HepG2 (cell line): ENCODE results near the gene EPB41. TPM values are rescaled to one million over a fixed set of nuclear protein-coding genes. Genes with fewer than 3 reads are reported as not detected.

Source experiments
- ATAC-seq: fragments of 200-7000 bp; cut with Tn5 transposase; 3 replicates; pipeline ENCODE4 v1.9.1; 2020; ENCODE audit warnings: mild to moderate bottlenecking, moderate library complexity
- BruUV-seq: library from RNA; stranded (reverse); fragments of 400-500 nt; replicated peaks from 2 replicates; lab custom pipeline; 2021; lab: Mats Ljungman, UMichigan
- CTCF ChIA-PET: fragments of 300-600 bp; formaldehyde crosslinking; extraction: SDS; loops from one replicate; lab custom pipeline; 2021; ENCODE audit warnings: low total read pairs, inconsistent platforms, low intra/inter-chr PET ratio; lab: Yijun Ruan, JAX
- POLR2A ChIA-PET: fragments of 350-600 bp; sonication (Branson Sonifier 250); formaldehyde crosslinking; loops from one replicate; lab custom pipeline; 2020; ENCODE audit warnings: antibody characterized with exemption, inconsistent platforms; lab: Yijun Ruan, JAX
- DNase-seq: peaks from one replicate; pipeline ENCODE4 v3.0.0-alpha.2; 2015; ENCODE audit warnings: low spot score
- FAIRE-seq: peaks from 3 replicates; lab custom pipeline; 2011; peaks lifted over from hg19 to GRCh38; lab: Jason Lieb, UNC
- H2AFZ ChIP-seq: one replicate; pipeline ENCODE4 v1.6.1; 2011; ENCODE audit warnings: low read length, inconsistent platforms
- H3K27ac ChIP-seq: fragments of 300-600 bp; 3 replicates; pipeline ENCODE4 v1.8.0; 2011; ENCODE audit warnings: mixed run types, mild to moderate bottlenecking, mixed read lengths, low read length, inconsistent platforms; ENCODE audit not compliant: insufficient read depth; ENCODE audit errors: extremely low read length
- H3K27me3 ChIP-seq, 2 experiments: fragments of 200-600 bp in 1 of 2; 2 replicates in 1 of 2; 3 replicates in 1 of 2; pipeline versions ENCODE4 v1.6.0 to v1.8.0; 2011; ENCODE audit warnings: low read length in 2 of 2, mild to moderate bottlenecking in 2 of 2, moderate library complexity in 2 of 2, inconsistent platforms in 1 of 2; ENCODE audit not compliant: insufficient read depth in 2 of 2, control insufficient read depth in 1 of 2
- H3K36me3 ChIP-seq, 2 experiments: fragments of 200-600 bp in 1 of 2; replicated peaks in 1 of 2; 2 replicates in 1 of 2; 3 replicates in 1 of 2; pipeline versions ENCODE4 v1.5.1 to v1.8.0; 2011; ENCODE audit warnings: low read length in 2 of 2, inconsistent platforms in 1 of 2; ENCODE audit not compliant: insufficient read depth in 2 of 2, control insufficient read depth in 1 of 2
- H3K4me1 ChIP-seq: 2 replicates; pipeline ENCODE4 v1.5.1; 2012; ENCODE audit warnings: low read length, inconsistent platforms; ENCODE audit not compliant: insufficient read depth
- H3K4me2 ChIP-seq: 2 replicates; pipeline ENCODE4 v1.6.0; 2011; ENCODE audit warnings: low read depth, low read length, inconsistent platforms
- H3K4me3 ChIP-seq, 3 experiments: fragments of 200-600 bp in 1 of 3; sonication (generic), shearing (Covaris generic) in 1 of 3; replicated peaks in 1 of 3; 2 replicates each; pipeline ENCODE4 v1.5.1; 2011 to 2016; ENCODE audit warnings: low read length in 3 of 3, inconsistent platforms in 2 of 3, low read depth in 2 of 3, mild to moderate bottlenecking in 2 of 3, control low read depth in 1 of 3, mixed read lengths in 1 of 3; ENCODE audit not compliant: insufficient read depth in 1 of 3
- H3K79me2 ChIP-seq: one replicate; pipeline ENCODE4 v1.6.1; 2011; ENCODE audit warnings: low read length, inconsistent platforms; ENCODE audit not compliant: insufficient read depth
- H3K9ac ChIP-seq: 2 replicates; pipeline ENCODE4 v1.6.0; 2011; ENCODE audit warnings: mild to moderate bottlenecking, low read depth, low read length, inconsistent platforms; ENCODE audit not compliant: insufficient read depth
- H3K9me3 ChIP-seq: 2 replicates; pipeline ENCODE4 v1.5.1; 2012; ENCODE audit warnings: mild to moderate bottlenecking, low read length
- H4K20me1 ChIP-seq: 2 replicates; pipeline ENCODE4 v1.6.0; 2011; ENCODE audit warnings: inconsistent platforms, mild to moderate bottlenecking, low read length, moderate library complexity; ENCODE audit not compliant: insufficient read depth
- GTF3A ChIP-seq: sonication (generic); formaldehyde crosslinking; conservative IDR thresholded peaks from 2 replicates; pipeline ENCODE4 v1.4.0; 2020; ENCODE audit warnings: mild to moderate bottlenecking, missing genetic modification reagents
- HNRNPK ChIP-seq: fragments of 200-400 bp; formaldehyde crosslinking; IDR thresholded peaks from 2 replicates; pipeline ENCODE4 v1.6.1; 2018; ENCODE audit warnings: low read length, low read depth, moderate library complexity, mild to moderate bottlenecking; ENCODE audit not compliant: poor library complexity, severe bottlenecking
- MATR3 ChIP-seq: sonication (generic); formaldehyde crosslinking; IDR thresholded peaks from 2 replicates; pipeline ENCODE4 v1.4.0; 2020; ENCODE audit warnings: missing genetic modification reagents
- MTA1 ChIP-seq: sonication (generic); formaldehyde crosslinking; IDR thresholded peaks from 2 replicates; pipeline ENCODE4 v1.4.0; 2020; ENCODE audit warnings: missing genetic modification reagents, mild to moderate bottlenecking, borderline replicate concordance
- NFRKB ChIP-seq: fragments of 450-650 bp; IDR thresholded peaks from 2 replicates; pipeline ENCODE4 v1.6.1; 2017
- PRMT3 ChIP-seq: sonication (generic); formaldehyde crosslinking; IDR thresholded peaks from 2 replicates; pipeline ENCODE4 v1.8.1; 2022; ENCODE audit warnings: low read depth, mild to moderate bottlenecking, moderate library complexity, missing genetic modification reagents, borderline replicate concordance
- SP1 ChIP-seq, 2 experiments: fragments of 450-650 bp in 1 of 2; sonication (generic) in 1 of 2; formaldehyde crosslinking in 1 of 2; IDR thresholded peaks; 2 replicates each; pipeline versions ENCODE4 v1.4.0 to v1.6.1; 2016 to 2020; ENCODE audit warnings: missing genetic modification reagents in 1 of 2
- ZFP91 ChIP-seq: sonication (generic); formaldehyde crosslinking; IDR thresholded peaks from 2 replicates; pipeline ENCODE4 v1.9.0; 2022; ENCODE audit warnings: missing genetic modification reagents, mild to moderate bottlenecking, borderline replicate concordance
- ZNF180 ChIP-seq: sonication (generic); formaldehyde crosslinking; IDR thresholded peaks from 2 replicates; pipeline ENCODE4 v1.4.0; 2020; ENCODE audit warnings: low read depth, missing genetic modification reagents, borderline replicate concordance
- ZNF232 ChIP-seq: sonication (generic); formaldehyde crosslinking; IDR thresholded peaks from 2 replicates; pipeline ENCODE4 v1.4.0; 2020; ENCODE audit warnings: missing genetic modification reagents, borderline replicate concordance
- ZNF543 ChIP-seq: sonication (generic); formaldehyde crosslinking; IDR thresholded peaks from 2 replicates; pipeline ENCODE4 v1.4.0; 2020; ENCODE audit warnings: mild to moderate bottlenecking, missing genetic modification reagents
- ZNF687 ChIP-seq: sonication (generic); formaldehyde crosslinking; IDR thresholded peaks from 2 replicates; pipeline ENCODE4 v1.5.1; 2020; ENCODE audit warnings: mild to moderate bottlenecking, missing genetic modification reagents, moderate library complexity
- WGBS: methylation state at CpG from one replicate; pipeline ENCODE4 v1.1.6; 2017; ENCODE audit warnings: low lambda C conversion rate; 5-methylcytosine and 5-hydroxymethylcytosine counted together
- in situ Hi-C: cut with HindIII; loops from 2 replicates; pipeline ENCODE4 v1.10.0; 2017; ENCODE audit warnings: low pct_unique_long_range_greater_than_20kb; ENCODE audit not compliant: extremely low pct_ligation_motif_present
- intact Hi-C: fragments of 100-400 bp; cut with micrococcal nuclease; formaldehyde crosslinking; loops from one replicate; pipeline ENCODE4 v1.10.0; 2022; ENCODE audit not compliant: unreplicated experiment
- polyA plus RNA-seq, 8 experiments: library from polyadenylated mRNA; depleted of rRNA in 3 of 8; stranded (reverse) in 7 of 8; unstranded in 1 of 8; fragments of >200 nt; fragmentation: Illumina TruSeq in 4 of 8; extraction: Trizol in 4 of 8; gene quantifications; 2 replicates each; pipeline versions ENCODE4 v1.2.1 to v1.2.3, GENCODE V29; 2011 to 2016; ENCODE audit warnings: low read depth in 4 of 8, missing spikeins in 1 of 8, mixed read lengths in 1 of 8; ENCODE audit not compliant: insufficient read depth in 1 of 8
- total RNA-seq, 5 experiments: library from RNA; depleted of rRNA; stranded (reverse); fragments of >200 nt; fragmentation: Illumina TruSeq; extraction: Trizol; gene quantifications; 2 replicates each; pipeline ENCODE4 v1.2.3, GENCODE V29; 2016; ENCODE audit warnings: low read depth in 1 of 5

Gene EPB41
- total and polyA plus RNA-seq, 2 of the 13 experiments (the other 11 are each of a cell fraction or from before 2014, with no cell fraction given) = 34.5 to 46.7 TPM

- peaks cover 2 to 11% of the 10 kb centered on the region in 2 experiments; a peak in 2 of 5 replicates for H3K27me3 ChIP-seq
- H3K4me3 ChIP-seq = peak overlapping the region; percentile 76 to 89 (median 85); a peak in 5 of 6 replicates
- no peaks in the 10 kb centered on the region for H3K79me2 ChIP-seq
- DNase-seq = no peak
- H3K9me3 ChIP-seq = no peaks in the 10 kb centered on the region
- WGBS = 75% methylated on average over 13 of the region's 70 CpGs
- ChIA-PET CTCF (no interaction called here), POLR2A (interaction anchor here (1.0 to 2.5 kb wide), 5 partner anchors 17 to 63 kb away, joined by 3 to 24 read pairs (median 4); partner anchors contain the start of gene SRSF4)
- H4K20me1 ChIP-seq = no peaks in the 10 kb centered on the region
- H3K4me1 ChIP-seq = peaks cover 14% of the 10 kb centered on the region
- no peak for FAIRE-seq
- H3K9ac ChIP-seq = peak overlapping the region; percentile 43; the same call in 1 of the 2 replicates
- peak; percentile 2; the same call in 2 of the 3 replicates for ATAC-seq
- H3K36me3 ChIP-seq = peaks cover 0 to 1% of the 10 kb centered on the region in 2 experiments; a peak in 1 of 5 replicates
- no peak overlapping the region for H2AFZ ChIP-seq
- no TSS peak for BruUV-seq
- H3K27ac ChIP-seq = no peak overlapping the region
- peak overlapping the region; percentile 96 for H3K4me2 ChIP-seq
- in situ Hi-C loops = loop anchor here (10.0 kb wide), 1 partner anchor 238 kb away; no protein-coding TSS in a partner anchor
- intact Hi-C loops = loop anchor here (10.0 kb wide), 1 partner anchor 238 kb away; no protein-coding TSS in a partner anchor
- TF ChIP-seq MATR3 (CRISPR knock-in tag) = 0 out of 2 replicates have a peak, but pooled peaks have one; percentile 36
- no peak for TF ChIP-seq GTF3A
- peak; percentile 11 for TF ChIP-seq HNRNPK
- peak; percentile 25; the same call in 1 of the 2 replicates for TF ChIP-seq ZNF687 (CRISPR knock-in tag)
- no peak for TF ChIP-seq ZNF180 (CRISPR knock-in tag)
- no peak for TF ChIP-seq SP1 (IDR thresholded peaks at IDR 0.05)
- TF ChIP-seq SP1 (CRISPR knock-in tag; IDR thresholded peaks at IDR 0.05) = no peak
- TF ChIP-seq MTA1 (CRISPR knock-in tag) = 0 out of 2 replicates have a peak, but pooled peaks have one; percentile 45
- TF ChIP-seq ZNF232 (CRISPR knock-in tag) = 0 out of 2 replicates have a peak, but pooled peaks have one; percentile 10
- TF ChIP-seq ZFP91 (CRISPR knock-in tag) = peak; percentile 11; the same call in 1 of the 2 replicates
- no peak for TF ChIP-seq PRMT3 (CRISPR knock-in tag)
- no peak for TF ChIP-seq NFRKB
- 0 out of 2 replicates have a peak, but pooled peaks have one; percentile 3 for TF ChIP-seq ZNF543 (CRISPR knock-in tag)
Observed at GRCh38 chr1:29123053-29123886, 208.9 kb downstream of the EPB41 start.
